Neural cell (in vitro differentiated cells): ENCODE results near the gene C22orf23. TPM values are rescaled to one million over a fixed set of nuclear protein-coding genes. Genes with fewer than 3 reads are reported as not detected.

Experiments used
- H2AFZ ChIP-seq: fragments of 200-600, 300-800 bp; sonication (generic), shearing (Covaris generic); 2 replicates; pipeline ENCODE4 v1.6.0; 2014; ENCODE audit warnings: low read depth, mild to moderate bottlenecking, antibody characterized with exemption, low read length, moderate library complexity
- H3F3A ChIP-seq: fragments of 200-600 bp; shearing (Covaris generic); 2 replicates; pipeline ENCODE4 v1.6.1; 2016; ENCODE audit warnings: mild to moderate bottlenecking, moderate library complexity, mixed read lengths, antibody characterized with exemption, low read length; ENCODE audit not compliant: insufficient read depth, poor library complexity, severe bottlenecking
- H3K27ac ChIP-seq: fragments of 200-600, 300-800 bp; sonication (generic), shearing (Covaris generic); 2 replicates; pipeline ENCODE4 v1.5.1; 2014; ENCODE audit warnings: mild to moderate bottlenecking, low read length, moderate library complexity
- H3K27me3 ChIP-seq: fragments of 300-800, 200-600 bp; sonication (generic), shearing (Covaris generic); 2 replicates; pipeline ENCODE4 v1.6.0; 2014; ENCODE audit warnings: mild to moderate bottlenecking, low read depth, low read length, moderate library complexity; ENCODE audit not compliant: insufficient read depth
- H3K36me3 ChIP-seq: fragments of 300-800, 200-600 bp; sonication (generic), shearing (Covaris generic); 2 replicates; pipeline ENCODE4 v1.5.1; 2014; ENCODE audit warnings: mild to moderate bottlenecking, antibody characterized with exemption, low read length, moderate library complexity; ENCODE audit not compliant: insufficient read depth
- H3K4me2 ChIP-seq: fragments of 300-800, 200-600 bp; sonication (generic), shearing (Covaris generic); 2 replicates; pipeline ENCODE4 v1.6.0; 2014; ENCODE audit warnings: mild to moderate bottlenecking, low read length
- H3K4me3 ChIP-seq: fragments of 300-800, 200-600 bp; sonication (generic), shearing (Covaris generic); 2 replicates; pipeline ENCODE4 v1.5.1; 2014; ENCODE audit warnings: mild to moderate bottlenecking, low read length, moderate library complexity
- H3K79me2 ChIP-seq: fragments of 200-600 bp; shearing (Covaris generic); replicated peaks from 2 replicates; pipeline ENCODE4 v1.6.0; 2014; ENCODE audit warnings: mild to moderate bottlenecking, low read length, moderate library complexity; ENCODE audit not compliant: insufficient read depth
- H3K9ac ChIP-seq: fragments of 300-800, 200-600 bp; sonication (generic), shearing (Covaris generic); 2 replicates; pipeline ENCODE4 v1.6.1; 2016; ENCODE audit warnings: mild to moderate bottlenecking, low read length, mixed read lengths
- H3K9me2 ChIP-seq: fragments of 200-600 bp; shearing (Covaris generic); 2 replicates; pipeline ENCODE4 v1.6.1; 2016; ENCODE audit warnings: mild to moderate bottlenecking, low read length, mixed read lengths; ENCODE audit not compliant: insufficient read depth
- H3K9me3 ChIP-seq: fragments of 200-600, 300-800 bp; sonication (generic), shearing (Covaris generic); 2 replicates; pipeline ENCODE4 v1.6.1; 2016; ENCODE audit warnings: mild to moderate bottlenecking, mixed run types, low read length, moderate library complexity, mixed read lengths
- H4K20me1 ChIP-seq: fragments of 200-600 bp; shearing (Covaris generic); 2 replicates; pipeline ENCODE4 v1.6.1; 2016; ENCODE audit warnings: mild to moderate bottlenecking, mixed run types; ENCODE audit not compliant: insufficient read depth
- CTCF ChIP-seq: fragments of 450-650 bp; IDR thresholded peaks from 2 replicates; pipeline ENCODE4 v1.5.1; 2014; ENCODE audit warnings: antibody characterized with exemption, mild to moderate bottlenecking, moderate library complexity; ENCODE audit not compliant: poor library complexity, severe bottlenecking
- EP300 ChIP-seq: fragments of 450-650 bp; conservative IDR thresholded peaks from 2 replicates; pipeline ENCODE4 v1.6.1; 2014; ENCODE audit warnings: antibody characterized with exemption, mild to moderate bottlenecking, moderate library complexity; ENCODE audit not compliant: poor library complexity, severe bottlenecking
- EZH2 ChIP-seq: fragments of 200-600, 300-800 bp; shearing (Covaris generic), sonication (generic); IDR thresholded peaks from 2 replicates; pipeline ENCODE4 v1.6.1; 2014; ENCODE audit warnings: antibody characterized with exemption, low read length, borderline replicate concordance, mild to moderate bottlenecking; ENCODE audit not compliant: insufficient read depth, poor library complexity, severe bottlenecking
- MXI1 ChIP-seq: fragments of 450-650 bp; conservative IDR thresholded peaks from 2 replicates; pipeline ENCODE4 v1.6.1; 2014; ENCODE audit warnings: antibody characterized with exemption, mild to moderate bottlenecking; ENCODE audit not compliant: poor library complexity, severe bottlenecking
- POLR2AphosphoS5 ChIP-seq: IDR thresholded peaks from 2 replicates; pipeline ENCODE4 v1.6.1; 2012
- RAD21 ChIP-seq: fragments of 450-650 bp; conservative IDR thresholded peaks from 2 replicates; pipeline ENCODE4 v1.6.1; 2014; ENCODE audit warnings: antibody characterized with exemption, mild to moderate bottlenecking, moderate library complexity
- REST ChIP-seq: IDR thresholded peaks from 2 replicates; pipeline ENCODE4 v1.6.1; 2012; ENCODE audit warnings: borderline replicate concordance
- SMC3 ChIP-seq: fragments of 450-650 bp; conservative IDR thresholded peaks from 2 replicates; pipeline ENCODE4 v1.6.1; 2014; ENCODE audit warnings: antibody characterized with exemption, mild to moderate bottlenecking, moderate library complexity; ENCODE audit not compliant: poor library complexity
- TAF1 ChIP-seq: IDR thresholded peaks from 2 replicates; pipeline ENCODE4 v1.6.1; 2012; ENCODE audit warnings: low read depth
- polyA plus RNA-seq: library from polyadenylated mRNA; depleted of rRNA; stranded (reverse); fragments of >200 nt; gene quantifications from 2 replicates; pipeline ENCODE4 v1.2.3, GENCODE V29; 2014

Gene C22orf23
- polyA plus RNA-seq, 1 donor from 2014 or later: 1.3 TPM

- Histone ChIP-seq H3K27ac (no peak overlapping the region), H3K79me2 (no peaks in the 10 kb centered on the region), H2AFZ (no peak overlapping the region), H3K36me3 (no peaks in the 10 kb centered on the region), H3K9me2 (no peaks in the 10 kb centered on the region), H3K27me3 (no peaks in the 10 kb centered on the region), H4K20me1 (no peaks in the 10 kb centered on the region), H3K9me3 (no peaks in the 10 kb centered on the region), H3K4me2 (no peak overlapping the region), H3K4me3 (no peak overlapping the region), H3F3A (no peaks in the 10 kb centered on the region), H3K9ac (no peak overlapping the region)
- TF ChIP-seq TAF1: no peak
Observed at GRCh38 chr22:37991731-37992442, 38.5 kb upstream of the C22orf23 start.

- Histone ChIP-seq H3K9me2 (no peaks in the 10 kb centered on the region), H3K9me3 (no peaks in the 10 kb centered on the region), H3F3A (no peaks in the 10 kb centered on the region), H3K36me3 (no peaks in the 10 kb centered on the region), H4K20me1 (no peaks in the 10 kb centered on the region), H3K4me2 (no peak overlapping the region), H3K27ac (no peak overlapping the region), H3K27me3 (no peaks in the 10 kb centered on the region), H3K79me2 (no peaks in the 10 kb centered on the region), H3K4me3 (no peak overlapping the region), H2AFZ (no peak overlapping the region), H3K9ac (no peak overlapping the region)
- no peak for TF ChIP-seq EP300
Observed at GRCh38 chr22:37990862-37991261, 37.5 kb upstream of the C22orf23 start.

GRCh38 chr22:37990301-37990700, 36.9 kb upstream of the C22orf23 start:
- Histone ChIP-seq H3K36me3 (no peaks in the 10 kb centered on the region), H3F3A (no peaks in the 10 kb centered on the region), H3K9me3 (no peaks in the 10 kb centered on the region), H3K4me2 (no peak overlapping the region), H4K20me1 (no peaks in the 10 kb centered on the region), H3K27me3 (no peaks in the 10 kb centered on the region), H3K79me2 (no peaks in the 10 kb centered on the region), H3K9ac (no peak overlapping the region), H3K27ac (no peak overlapping the region), H3K4me3 (no peak overlapping the region), H2AFZ (no peak overlapping the region), H3K9me2 (no peaks in the 10 kb centered on the region)
- no peak for TF ChIP-seq RAD21
- no peak for TF ChIP-seq TAF1
- no peak for TF ChIP-seq MXI1
- no peak for TF ChIP-seq EP300
- TF ChIP-seq SMC3: no peak
- TF ChIP-seq POLR2AphosphoS5: no peak
- no peak for TF ChIP-seq CTCF
- no peak for TF ChIP-seq REST
- TF ChIP-seq EZH2: no peak
